Skeletal muscle tissue (tissue), 4 donors: ENCODE measurements around the gene RSBN1L. TPM values are rescaled to one million over a fixed set of nuclear protein-coding genes. Genes with fewer than 3 reads are reported as not detected.

Experiments
- H3K27ac ChIP-seq: one replicate; pipeline ENCODE4 v1.7.0; 2013; ENCODE audit warnings: mild to moderate bottlenecking, low read depth, low read length, inconsistent platforms
- H3K27me3 ChIP-seq, 3 donors: one replicate each; pipeline ENCODE4 v1.7.0; 2013; ENCODE audit warnings: low read length in 3 of 3; ENCODE audit not compliant: control insufficient read depth in 3 of 3, insufficient read depth in 3 of 3
- H3K36me3 ChIP-seq, 3 donors: one replicate each; pipeline ENCODE4 v1.7.0; 2013; ENCODE audit warnings: low read length in 3 of 3; ENCODE audit not compliant: control insufficient read depth in 3 of 3, insufficient read depth in 3 of 3
- H3K4me1 ChIP-seq, 3 donors: one replicate each; pipeline ENCODE4 v1.7.0; 2013; ENCODE audit warnings: low read length in 3 of 3, mild to moderate bottlenecking in 3 of 3; ENCODE audit not compliant: control insufficient read depth in 3 of 3, insufficient read depth in 3 of 3
- H3K4me3 ChIP-seq, 3 donors: one replicate each; pipeline ENCODE4 v1.7.0; 2013; ENCODE audit warnings: low read length in 3 of 3
- H3K9ac ChIP-seq, 3 donors: one replicate each; pipeline ENCODE4 v1.7.0; 2013; ENCODE audit warnings: low read length in 3 of 3, mild to moderate bottlenecking in 3 of 3, moderate library complexity in 2 of 3, low read depth in 1 of 3
- H3K9me3 ChIP-seq, 3 donors: one replicate each; pipeline ENCODE4 v1.7.0; 2013; ENCODE audit warnings: low read length in 3 of 3; ENCODE audit not compliant: control insufficient read depth in 3 of 3
- total RNA-seq: library from RNA; depleted of rRNA; stranded (reverse); fragments of >200 nt; gene quantifications from one replicate; pipeline ENCODE4 v1.2.3, GENCODE V29; 2014
- donor health status: Osteomylitis.

Gene RSBN1L
- total RNA-seq, 1 donor from 2014 or later: 24.0 TPM

GRCh38 chr7:77658928-77659327 is 37.3 kb upstream of the RSBN1L start:
- H3K36me3 ChIP-seq: peaks cover 0 to 4% (median 2%) of the 10 kb centered on the region in 3 donors
- no peak overlapping the region for H3K27ac ChIP-seq
- no peak overlapping the region for H3K4me3 ChIP-seq
- no peaks in the 10 kb centered on the region for H3K4me1 ChIP-seq
- no peaks in the 10 kb centered on the region for H3K27me3 ChIP-seq
- no peak overlapping the region for H3K9ac ChIP-seq
- H3K9me3 ChIP-seq: no peaks in the 10 kb centered on the region

GRCh38 chr7:77661816-77662215 is 34.4 kb upstream of the RSBN1L start:
- H3K27me3 ChIP-seq: no peaks in the 10 kb centered on the region
- no peaks in the 10 kb centered on the region for H3K36me3 ChIP-seq
- no peak overlapping the region for H3K9ac ChIP-seq
- H3K4me3 ChIP-seq: no peak overlapping the region
- no peaks in the 10 kb centered on the region for H3K4me1 ChIP-seq
- H3K27ac ChIP-seq: no peak overlapping the region
- H3K9me3 ChIP-seq: no peaks in the 10 kb centered on the region

GRCh38 chr7:77662869-77663268 is 33.4 kb upstream of the RSBN1L start:
- no peak overlapping the region for H3K27ac ChIP-seq
- H3K4me1 ChIP-seq: peaks cover 0 to 6% (median 0%) of the 10 kb centered on the region in 3 donors
- no peaks in the 10 kb centered on the region for H3K36me3 ChIP-seq
- H3K4me3 ChIP-seq: no peak overlapping the region
- no peaks in the 10 kb centered on the region for H3K9me3 ChIP-seq
- H3K27me3 ChIP-seq: no peaks in the 10 kb centered on the region
- no peak overlapping the region for H3K9ac ChIP-seq

- H3K9me3 ChIP-seq: no peaks in the 10 kb centered on the region
- H3K27me3 ChIP-seq: no peaks in the 10 kb centered on the region
- no peak overlapping the region for H3K4me3 ChIP-seq
- no peak overlapping the region for H3K27ac ChIP-seq
- H3K36me3 ChIP-seq: no peaks in the 10 kb centered on the region
- peaks cover 0 to 6% (median 0%) of the 10 kb centered on the region in 3 donors for H3K4me1 ChIP-seq
- no peak overlapping the region for H3K9ac ChIP-seq
These were observed 31.5 kb upstream of the RSBN1L start for GRCh38 chr7:77664715-77665114.

- Histone ChIP-seq H3K4me3 (no peak overlapping the region), H3K27ac (no peak overlapping the region), H3K4me1 (peaks cover 0 to 6% (median 0%) of the 10 kb centered on the region in 3 donors), H3K9me3 (no peaks in the 10 kb centered on the region), H3K27me3 (no peaks in the 10 kb centered on the region), H3K9ac (no peak overlapping the region), H3K36me3 (no peaks in the 10 kb centered on the region)
These were observed 31.1 kb upstream of the RSBN1L start for GRCh38 chr7:77665161-77665560.

- no peak overlapping the region for H3K9ac ChIP-seq
- H3K9me3 ChIP-seq: no peaks in the 10 kb centered on the region
- H3K27ac ChIP-seq: no peak overlapping the region
- no peak overlapping the region for H3K4me3 ChIP-seq
- H3K27me3 ChIP-seq: no peaks in the 10 kb centered on the region
- peaks cover 0 to 6% (median 0%) of the 10 kb centered on the region in 3 donors for H3K4me1 ChIP-seq
- no peaks in the 10 kb centered on the region for H3K36me3 ChIP-seq
These were observed 28.7 kb upstream of the RSBN1L start for GRCh38 chr7:77667459-77668086.

GRCh38 chr7:77674878-77675277 is 21.4 kb upstream of the RSBN1L start:
- H3K36me3 ChIP-seq: no peaks in the 10 kb centered on the region
- no peak overlapping the region for H3K9ac ChIP-seq
- no peak overlapping the region for H3K4me3 ChIP-seq
- H3K9me3 ChIP-seq: no peaks in the 10 kb centered on the region
- no peak overlapping the region for H3K27ac ChIP-seq
- H3K27me3 ChIP-seq: no peaks in the 10 kb centered on the region
- H3K4me1 ChIP-seq: no peaks in the 10 kb centered on the region

- Histone ChIP-seq H3K4me3 (no peak overlapping the region), H3K36me3 (peaks cover 5 to 9% (median 7%) of the 10 kb centered on the region in 3 donors), H3K27ac (no peak overlapping the region), H3K27me3 (no peaks in the 10 kb centered on the region), H3K9ac (no peak overlapping the region), H3K4me1 (no peaks in the 10 kb centered on the region), H3K9me3 (no peaks in the 10 kb centered on the region)
These were observed 16.7 kb upstream of the RSBN1L start for GRCh38 chr7:77679608-77680007.

GRCh38 chr7:77680266-77680665 is 16.0 kb upstream of the RSBN1L start:
- Histone ChIP-seq H3K4me1 (peaks cover 0 to 2% (median 1%) of the 10 kb centered on the region in 3 donors), H3K9me3 (no peaks in the 10 kb centered on the region), H3K4me3 (no peak overlapping the region), H3K9ac (no peak overlapping the region), H3K27me3 (no peaks in the 10 kb centered on the region), H3K27ac (no peak overlapping the region), H3K36me3 (peaks cover 5 to 9% (median 7%) of the 10 kb centered on the region in 3 donors)

- no peaks in the 10 kb centered on the region for H3K27me3 ChIP-seq
- H3K4me3 ChIP-seq: no peak overlapping the region
- no peaks in the 10 kb centered on the region for H3K9me3 ChIP-seq
- no peak overlapping the region for H3K27ac ChIP-seq
- peaks cover 5 to 9% (median 7%) of the 10 kb centered on the region in 3 donors for H3K36me3 ChIP-seq
- H3K4me1 ChIP-seq: peaks cover 0 to 4% (median 4%) of the 10 kb centered on the region in 3 donors
- H3K9ac ChIP-seq: no peak overlapping the region
These were observed 12.2 kb upstream of the RSBN1L start for GRCh38 chr7:77684030-77684429.
